ENCODE results near the gene ACVR1. TPM values are rescaled to one million over a fixed set of nuclear protein-coding genes. Genes with fewer than 3 reads are reported as not detected.
A peak's percentile ranks its signal among the peaks of the same experiment; 100 is the strongest.

ACVR1 gene
- total and polyA plus RNA-seq, 9 of the 15 experiments (the other 6 are each of a cell fraction or from before 2014, with no cell fraction given), result 3.8 to 14.3 (median 6.9) TPM

GRCh38 chr2:157900684-157901083 is 24.6 kb upstream of the ACVR1 start:
- CTCF ChIA-PET (ENCODE audit: low intra/inter-chr PET ratio), result no interaction called here
- no TSS peak for BruUV-seq (replicated peaks)

GRCh38 chr2:157900203-157900602 is 24.1 kb upstream of the ACVR1 start:
- H3K4me2 ChIP-seq (ENCODE audit: insufficient read depth, low read length), result no peak overlapping the region
- BruUV-seq (replicated peaks), result no TSS peak
- POLR2A ChIA-PET, result no interaction called here
- H2AFZ ChIP-seq (ENCODE audit: low read depth, low read length), result peak overlapping the region; percentile 46; the same call in 1 of the 2 replicates
- FAIRE-seq (no peak), DNase-seq (ENCODE audit: extremely low read depth in 1 of 4, low spot score in 3 of 4) (no peak), ATAC-seq (no peak)
- WGBS (ENCODE audit: insufficient coverage, low coverage, missing lambda C conversion rate), result 74% methylated on average over 2 of the region's 2 CpGs
- CTCF ChIA-PET (ENCODE audit: low intra/inter-chr PET ratio), result no interaction called here
- intact Hi-C loops (cut with micrococcal nuclease) (loop anchor here (5.0 kb wide), 1 partner anchor 87 kb away; no protein-coding TSS in a partner anchor), in situ Hi-C loops (cut with MboI) (loop anchor here (10.0 kb wide), 1 partner anchor 105 kb away; no protein-coding TSS in a partner anchor)
- no peaks in the 10 kb centered on the region for H3K36me3 ChIP-seq (ENCODE audit: control insufficient read depth, insufficient read depth, low read length)
- no peaks in the 10 kb centered on the region for H3K9me1 ChIP-seq (ENCODE audit: control insufficient read depth, insufficient read depth, low read length)
- H3K9me3 ChIP-seq (replicated peaks; ENCODE audit: control insufficient read depth, insufficient read depth, low read depth, low read length), result no peaks in the 10 kb centered on the region
- H3K27me3 ChIP-seq (ENCODE audit: control insufficient read depth in 2 of 2, insufficient read depth in 2 of 2, low read length in 2 of 2), result no peaks in the 10 kb centered on the region
- H3K9ac ChIP-seq (ENCODE audit: insufficient read depth in 1 of 2, low read depth in 2 of 2, low read length in 2 of 2), result no peak overlapping the region
- H3K4me3 ChIP-seq, result no peak overlapping the region
- no peaks in the 10 kb centered on the region for H3K79me2 ChIP-seq (ENCODE audit: control insufficient read depth, insufficient read depth, low read length)
- H3K27ac ChIP-seq (ENCODE audit: extremely low read depth, low read depth, low read length), result no peak overlapping the region
- peaks cover 23 to 40% of the 10 kb centered on the region in 2 experiments for H3K4me1 ChIP-seq (replicated peaks in 1 of 2; ENCODE audit: control insufficient read depth in 2 of 2, insufficient read depth in 2 of 2, low read length in 2 of 2)
- TF ChIP-seq NEUROD1 (IDR thresholded peaks at IDR 0.05; ENCODE audit: borderline replicate concordance, low read depth, low read length, partially characterized antibody) (no peak), DDX20 (tag; IDR thresholded peaks at IDR 0.05; ENCODE audit: low read depth) (0 out of 2 replicates have a peak, but pooled peaks have one; percentile 22)
- no peaks in the 10 kb centered on the region for H4K20me1 ChIP-seq (replicated peaks; ENCODE audit: control insufficient read depth, insufficient read depth, low read length)

More at GRCh38 chr2:157900684-157901083, 24.6 kb upstream of the ACVR1 start:
- Histone ChIP-seq H3K4me1 (replicated peaks in 1 of 2; ENCODE audit: control insufficient read depth in 2 of 2, insufficient read depth in 2 of 2, low read length in 2 of 2) (peaks cover 23 to 40% of the 10 kb centered on the region in 2 experiments), H3K27ac (ENCODE audit: extremely low read depth, low read depth, low read length) (no peak overlapping the region), H3K27me3 (ENCODE audit: control insufficient read depth in 2 of 2, insufficient read depth in 2 of 2, low read length in 2 of 2) (no peaks in the 10 kb centered on the region), H3K4me3 (no peak overlapping the region), H3K9me3 (replicated peaks; ENCODE audit: control insufficient read depth, insufficient read depth, low read depth, low read length) (no peaks in the 10 kb centered on the region), H4K20me1 (replicated peaks; ENCODE audit: control insufficient read depth, insufficient read depth, low read length) (no peaks in the 10 kb centered on the region), H3K79me2 (ENCODE audit: control insufficient read depth, insufficient read depth, low read length) (no peaks in the 10 kb centered on the region), H2AFZ (ENCODE audit: low read depth, low read length) (0 out of 2 replicates have a peak overlapping the region, but pooled peaks have one; percentile 46), H3K36me3 (ENCODE audit: control insufficient read depth, insufficient read depth, low read length) (no peaks in the 10 kb centered on the region), H3K9ac (ENCODE audit: insufficient read depth in 1 of 2, low read depth in 2 of 2, low read length in 2 of 2) (no peak overlapping the region), H3K4me2 (ENCODE audit: insufficient read depth, low read length) (no peak overlapping the region), H3K9me1 (ENCODE audit: control insufficient read depth, insufficient read depth, low read length) (no peaks in the 10 kb centered on the region)
- ATAC-seq (no peak), FAIRE-seq (no peak), DNase-seq (ENCODE audit: extremely low read depth in 1 of 4, low spot score in 3 of 4) (no peak)
- POLR2A ChIA-PET, result no interaction called here
- intact Hi-C loops (cut with micrococcal nuclease), result loop anchor here (1.0 to 5.0 kb wide), 2 partner anchors 87 to 110 kb away; no protein-coding TSS in a partner anchor
- in situ Hi-C loops (cut with MboI), result loop anchor here (10.0 kb wide), 1 partner anchor 104 kb away; no protein-coding TSS in a partner anchor
- 47% methylated on average over 2 of the region's 2 CpGs for WGBS (ENCODE audit: insufficient coverage, low coverage, missing lambda C conversion rate)
- TF ChIP-seq HES1 (IDR thresholded peaks at IDR 0.05; ENCODE audit: low read depth), result no peak
- peak; percentile 53; the same call in 1 of the 2 replicates for TF ChIP-seq ZKSCAN1 (IDR thresholded peaks at IDR 0.05; ENCODE audit: low read depth, low read length)

Measured in K562 (cell line).